ENCODE results near the gene SPRY1.

- TF ChIP-seq CTCF (IDR thresholded peaks at IDR 0.05 in 2 of 3, conservative IDR thresholded peaks at IDR 0.05 in 1 of 3; ENCODE audit: insufficient read depth in 2 of 3, low read depth in 1 of 3, low read length in 3 of 3) (no peak), HNRNPUL1 (IDR thresholded peaks at IDR 0.05; ENCODE audit: low read length) (no peak), CREB1 (IDR thresholded peaks at IDR 0.05) (no peak), CREB1 (CRISPR knock-in tag; IDR thresholded peaks at IDR 0.05) (no peak), ZNF696 (CRISPR knock-in tag; conservative IDR thresholded peaks at IDR 0.05) (no peak), HDAC6 (IDR thresholded peaks at IDR 0.05; ENCODE audit: low read depth, low read length) (no peak), ZNF354B (CRISPR knock-in tag; IDR thresholded peaks at IDR 0.05) (no peak), CREB3 (tag; conservative IDR thresholded peaks at IDR 0.05; ENCODE audit: low read depth) (no peak), ZNF384 (IDR thresholded peaks at IDR 0.05; ENCODE audit: low read depth, low read length) (no peak), ETS1 (conservative IDR thresholded peaks at IDR 0.05; ENCODE audit: control insufficient read depth, low read depth, low read length) (no peak), ZFX (CRISPR knock-in tag; IDR thresholded peaks at IDR 0.05) (no peak)
These were observed 3.2 kb downstream of the SPRY1 start for GRCh38 chr4:123399627-123400358.

Measured in K562 (cell line).